ENCODE measurements around the gene PKD1.
"Not testable (repeated sequence)": the region's sequence is repeated elsewhere in the genome, so short reads cannot be mapped to it uniquely, and the experiment has no call there.

PKD1 gene

DNA sequence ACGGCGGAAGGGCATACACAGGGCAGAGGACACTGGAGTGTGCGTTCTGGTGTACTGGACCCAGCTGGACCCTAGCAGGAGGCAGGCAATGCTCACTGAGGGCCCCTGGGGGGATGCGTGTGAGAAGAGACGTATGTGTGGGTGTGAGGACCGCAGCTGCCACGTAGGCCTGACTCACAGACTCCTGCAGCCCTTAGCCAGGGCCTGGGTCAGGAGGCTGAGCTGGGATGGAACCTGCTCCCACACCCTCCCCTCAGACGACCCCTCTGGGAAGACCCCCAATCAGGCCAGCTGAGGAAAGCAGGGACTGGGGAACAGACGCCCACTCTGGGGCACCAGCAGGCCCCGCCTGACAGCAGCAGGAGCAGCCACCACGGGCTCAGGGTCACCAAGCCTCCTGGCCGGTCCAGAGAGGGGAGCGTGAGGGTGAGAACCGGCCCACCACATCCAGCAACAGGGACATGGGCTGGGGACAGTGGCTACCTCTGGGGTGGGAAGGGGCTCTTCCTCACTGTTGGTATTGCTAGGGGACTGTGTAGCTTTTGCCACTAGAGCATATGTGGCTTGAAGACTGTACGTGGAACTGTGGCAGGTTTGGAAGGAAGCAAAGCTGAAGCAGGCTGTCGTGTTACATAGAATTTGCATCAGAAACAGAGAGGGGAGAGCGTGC lies 28.4 kb downstream of the PKD1 start:
- not testable (repeated sequence) for DNase-seq (ENCODE audit: low spot score)

GRCh38 chr16:2106211-2106610 lies 29.5 kb downstream of the PKD1 start:
- not testable (repeated sequence) for DNase-seq (ENCODE audit: low spot score)

- not testable (repeated sequence) for DNase-seq (ENCODE audit: low spot score)
These were observed 29.9 kb downstream of the PKD1 start for GRCh38 chr16:2105769-2106168.

GRCh38 chr16:2105291-2105690 lies 30.4 kb downstream of the PKD1 start:
- DNase-seq (ENCODE audit: low spot score) = not testable (repeated sequence)

GRCh38 chr16:2104464-2104863 lies 31.2 kb downstream of the PKD1 start:
- not testable (repeated sequence) for DNase-seq (ENCODE audit: low spot score)

DNA sequence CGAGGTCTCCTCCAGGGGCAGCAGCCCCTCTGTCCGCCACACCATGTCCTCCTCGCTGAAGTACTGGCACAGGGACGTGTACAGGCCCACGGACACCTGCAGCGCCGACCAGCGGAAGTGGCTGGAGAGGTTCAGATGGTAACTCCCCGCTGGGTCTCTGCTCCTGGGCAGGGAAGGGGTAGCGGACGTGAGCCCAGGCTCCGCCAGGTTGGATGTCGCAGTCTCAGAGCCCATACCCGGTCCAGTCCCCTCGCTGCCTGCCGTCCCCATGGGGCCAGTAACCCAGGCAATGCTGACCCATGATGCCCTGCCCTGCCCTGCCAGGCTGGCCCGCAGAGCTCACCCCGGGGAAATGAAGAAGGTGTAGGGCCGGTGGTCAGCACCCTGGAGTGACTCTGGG lies 33.2 kb downstream of the PKD1 start:
- no peak for DNase-seq (ENCODE audit: low spot score)

DNA sequence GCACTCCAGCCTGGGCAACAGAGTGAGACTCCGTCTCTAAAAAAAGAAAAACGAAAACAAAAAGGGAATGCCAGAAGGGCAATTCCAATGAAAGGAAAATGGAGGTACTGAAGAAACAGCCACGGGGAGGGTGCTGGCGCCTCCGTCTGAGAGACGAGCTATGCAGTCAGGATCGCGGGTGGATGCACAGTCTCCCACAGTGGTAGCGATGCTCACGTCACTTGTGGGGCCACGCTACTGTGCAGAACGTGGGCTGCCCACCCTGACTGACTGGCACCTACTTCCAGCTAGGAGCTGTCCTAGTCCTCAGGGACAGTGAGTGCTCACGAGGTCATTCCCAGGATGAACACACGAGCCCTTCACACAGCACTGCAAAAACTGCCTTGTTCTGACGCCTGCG lies 34.1 kb downstream of the PKD1 start:
- DNase-seq (ENCODE audit: low spot score) = not testable (repeated sequence)

DNA sequence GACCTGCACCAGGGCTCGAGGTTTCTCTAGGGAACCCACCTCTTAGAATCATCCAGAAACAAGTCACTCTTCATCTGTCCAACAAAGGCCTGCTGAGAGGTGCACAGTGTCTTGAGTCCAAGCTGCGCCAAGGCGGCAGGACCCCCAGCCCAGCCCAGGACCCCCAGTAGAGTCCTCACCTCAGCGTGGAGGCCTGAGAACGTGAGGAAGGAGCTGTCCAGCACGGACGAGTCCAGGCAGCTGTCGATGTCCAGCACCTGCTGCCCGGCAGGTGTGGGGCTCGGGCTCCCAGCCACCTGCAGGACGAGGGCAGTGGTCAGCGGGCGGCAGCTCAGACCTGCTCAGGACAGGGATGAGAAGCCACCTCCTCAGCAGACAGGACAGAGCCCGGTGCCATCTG lies 38.0 kb downstream of the PKD1 start:
- not testable (repeated sequence) for DNase-seq (ENCODE audit: low spot score)

GRCh38 chr16:2096853-2097595 lies 38.7 kb downstream of the PKD1 start:
- no peak for DNase-seq (ENCODE audit: low spot score)

DNA sequence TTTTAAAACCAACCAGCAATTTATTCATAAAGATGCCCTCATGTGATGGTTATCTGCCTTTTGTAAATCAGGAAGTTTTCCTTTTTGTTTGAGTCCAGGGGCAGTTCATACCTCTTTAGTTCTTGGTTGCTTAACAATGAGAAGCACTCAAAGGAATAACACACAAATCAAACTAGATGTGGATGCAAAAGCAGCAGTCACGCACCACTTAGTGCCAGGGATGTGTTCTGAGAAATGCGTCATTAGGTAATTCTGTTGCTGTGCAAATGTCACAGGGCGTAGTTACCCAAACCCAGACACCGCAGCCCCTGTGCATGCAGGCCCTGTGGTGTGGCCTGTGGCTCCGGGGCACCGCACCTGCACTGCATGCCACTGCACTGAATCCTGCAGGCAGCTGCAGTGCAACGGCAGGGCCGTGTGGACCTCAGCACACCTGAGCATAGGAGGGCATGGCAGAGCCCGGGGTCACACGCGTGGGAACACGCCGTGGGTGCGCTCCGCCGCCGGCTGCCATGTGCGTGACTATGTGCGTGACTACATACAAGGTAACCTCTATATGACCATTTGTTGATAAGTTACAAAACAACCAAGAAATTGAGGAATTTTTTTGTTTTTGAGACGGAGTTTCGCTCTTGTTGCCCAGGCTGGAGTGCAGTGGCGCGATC lies 39.6 kb downstream of the PKD1 start:
- no peak for DNase-seq (ENCODE audit: low spot score)

GRCh38 chr16:2095315-2095853 lies 40.3 kb downstream of the PKD1 start:
- no peak for DNase-seq (ENCODE audit: low spot score)

GRCh38 chr16:2093793-2094192 lies 41.9 kb downstream of the PKD1 start:
- no peak for DNase-seq (ENCODE audit: low spot score)

GRCh38 chr16:2092866-2093265 lies 42.8 kb downstream of the PKD1 start:
- DNase-seq (ENCODE audit: low spot score) = no peak

DNA sequence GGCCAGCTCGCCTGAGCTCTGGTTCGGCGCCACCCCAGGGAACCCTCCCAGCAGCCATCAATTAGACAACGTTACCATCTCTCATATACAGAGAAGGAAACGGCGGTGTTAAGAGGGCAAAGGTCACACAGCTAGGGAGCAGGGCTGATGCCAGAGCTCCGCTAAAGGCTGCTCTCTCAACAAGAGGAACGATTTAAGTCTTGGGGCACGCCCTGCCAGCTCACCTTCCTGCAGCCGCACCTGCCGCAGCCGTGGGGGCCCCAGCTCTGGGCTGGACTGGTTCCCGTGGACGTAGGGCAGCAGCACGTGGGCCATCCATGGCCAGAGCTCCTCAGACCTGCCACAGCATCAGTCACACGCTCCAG lies 43.5 kb downstream of the PKD1 start:
- DNase-seq (ENCODE audit: low spot score) = no peak

GRCh38 chr16:2091547-2092255 lies 44.0 kb downstream of the PKD1 start:
- no peak for DNase-seq (ENCODE audit: low spot score)

DNA sequence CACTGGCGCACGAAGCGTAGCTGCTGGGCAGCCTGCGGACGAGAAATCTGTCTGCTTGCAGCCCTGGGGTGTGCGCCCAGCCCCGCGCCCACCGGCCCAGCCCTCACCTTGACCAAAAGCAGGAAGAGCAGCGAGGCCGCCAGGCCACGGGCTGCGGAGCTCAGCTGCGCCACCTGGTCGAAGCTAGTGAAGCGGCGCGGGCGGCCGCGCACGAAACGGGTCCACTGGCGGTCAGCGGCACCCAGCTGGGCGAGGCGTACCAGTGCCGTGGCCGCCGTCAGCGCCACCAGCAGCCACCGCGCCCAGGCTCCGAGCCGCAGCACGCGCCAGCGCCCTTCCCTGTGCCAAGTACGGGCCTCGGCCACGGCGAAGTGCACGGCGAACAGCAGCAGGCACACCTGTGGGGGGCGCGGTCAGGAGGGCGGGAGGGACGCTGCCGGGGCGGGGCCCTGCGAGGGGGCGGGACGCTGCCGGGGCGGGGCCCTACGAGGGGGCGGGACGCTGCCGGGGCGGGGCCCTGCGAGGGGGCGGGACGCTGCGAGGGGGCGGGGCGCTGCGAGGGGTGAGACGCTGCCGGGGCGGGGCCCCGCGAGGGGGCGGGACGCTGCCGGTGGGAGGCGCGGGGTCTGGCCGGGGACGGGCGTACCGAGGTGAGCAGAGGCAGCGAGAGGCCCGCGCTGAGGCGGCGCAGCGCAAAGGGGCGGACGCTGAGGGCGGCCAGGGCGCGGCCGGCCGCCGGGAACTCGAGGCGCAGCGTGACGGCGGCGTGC lies 44.7 kb downstream of the PKD1 start:
- DNase-seq (ENCODE audit: low spot score) = peak; percentile 68

DNA sequence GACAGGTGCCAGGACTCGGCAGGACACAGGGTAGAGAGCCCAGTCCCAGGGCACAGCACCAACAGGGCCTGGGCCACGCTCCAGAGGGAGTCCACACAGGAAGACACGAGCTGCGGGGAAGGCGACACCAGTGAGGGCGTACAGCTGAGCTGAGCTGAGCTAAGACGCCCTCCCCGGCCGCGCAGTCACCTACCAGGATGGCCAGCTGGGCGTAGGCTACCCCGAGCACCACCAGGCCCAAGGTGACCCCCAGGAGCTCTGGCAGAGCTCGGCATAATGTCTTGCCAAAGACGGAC lies 45.3 kb downstream of the PKD1 start:
- DNase-seq (ENCODE audit: low spot score) = no peak

DNA sequence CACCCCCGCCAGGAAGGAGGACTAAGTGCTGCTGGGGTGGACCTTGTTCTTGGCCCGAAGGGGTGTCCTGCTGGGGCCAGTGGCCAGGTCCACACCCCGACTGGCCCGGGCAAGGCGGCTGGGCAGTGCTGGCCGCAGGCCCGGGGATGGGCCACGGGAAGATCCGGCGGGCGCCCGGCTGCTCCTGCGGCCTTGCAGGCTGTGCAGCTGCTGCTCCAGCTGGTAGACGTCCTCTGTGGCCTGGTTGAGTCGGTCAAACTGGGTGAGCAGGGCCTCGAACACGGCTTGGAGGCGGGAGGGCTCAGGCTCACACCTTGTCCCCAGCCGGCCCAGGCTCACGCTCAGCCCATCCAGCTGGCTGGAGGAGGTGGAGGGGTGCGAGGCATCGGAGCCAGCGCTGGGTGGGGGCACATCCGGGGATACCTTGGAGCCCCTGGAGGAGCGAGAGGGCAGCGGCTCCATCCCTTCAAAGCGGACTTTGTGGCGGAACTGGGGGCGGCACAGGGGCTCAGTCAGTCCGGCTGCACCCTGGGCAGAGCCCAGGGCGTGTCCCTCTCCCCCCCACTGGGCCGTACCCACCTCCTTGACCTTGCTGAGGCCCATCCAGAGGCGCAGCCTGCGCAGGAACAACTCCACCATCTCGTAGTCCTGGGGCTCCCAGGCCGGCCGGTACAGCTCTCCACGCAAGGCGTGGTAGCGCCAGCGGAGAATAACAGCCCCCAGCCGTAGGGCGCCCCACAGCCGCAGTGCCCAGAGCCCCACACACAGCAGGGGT lies 45.8 kb downstream of the PKD1 start:
- DNase-seq (ENCODE audit: low spot score) = no peak

DNA sequence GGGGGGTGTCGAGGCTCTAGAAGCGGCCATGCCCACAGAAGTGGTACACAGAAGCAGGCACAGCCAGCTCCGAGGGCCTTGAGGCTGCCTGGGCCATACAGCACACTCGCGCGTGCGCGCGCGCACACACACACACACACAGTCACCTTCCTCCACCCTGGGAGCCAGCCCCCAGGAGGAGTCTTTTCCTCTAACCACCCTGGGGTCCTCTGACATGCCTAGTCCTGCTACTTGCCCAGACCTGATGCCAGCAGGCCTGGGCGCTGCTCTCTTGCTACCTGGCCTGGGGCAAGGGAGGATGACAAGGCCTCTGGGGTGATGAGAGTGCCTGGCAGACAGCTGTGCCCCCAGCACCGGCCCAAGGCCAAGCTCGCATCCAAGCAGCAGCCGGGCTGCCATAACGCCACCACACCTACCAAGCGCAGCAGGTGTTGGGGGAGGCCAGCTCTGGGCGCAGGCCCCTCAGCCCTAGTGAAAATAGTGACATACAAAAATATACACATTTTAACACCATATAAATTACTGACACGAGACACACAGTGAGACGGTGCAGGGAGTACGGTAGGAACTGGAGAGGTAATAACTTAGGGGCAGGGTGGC lies 46.8 kb downstream of the PKD1 start:
- DNase-seq (ENCODE audit: low spot score) = no peak
